22Rv1 (cell line): ENCODE results near the gene IGLL1.

Experiments used
- CTCF ChIP-seq: fragments of 450-650 bp; IDR thresholded peaks from 2 replicates; pipeline ENCODE4 v1.5.1; 2017; ENCODE audit warnings: mild to moderate bottlenecking
- ZFX ChIP-seq: fragments of 450-650 bp; IDR thresholded peaks from 2 replicates; pipeline ENCODE4 v1.6.1; 2017; ENCODE audit warnings: antibody characterized with exemption, borderline replicate concordance

GRCh38 chr22:23555118-23555517 lies 25.0 kb downstream of the IGLL1 start:
- TF ChIP-seq CTCF (no peak), ZFX (no peak)
